CD14-positive monocyte (primary cell): ENCODE data around the gene KRTAP10-2. TPM values are rescaled to one million over a fixed set of nuclear protein-coding genes. Genes with fewer than 3 reads are reported as not detected.

Experiments used
- DNase-seq, 3 donors: peaks; one replicate each; pipeline ENCODE4 v3.0.0-alpha.2; 2011 to 2022
- H2AFZ ChIP-seq: 2 replicates; pipeline ENCODE4 v1.6.0; 2012; ENCODE audit warnings: mild to moderate bottlenecking, low read depth, low read length, inconsistent platforms; ENCODE audit not compliant: insufficient read depth, poor library complexity, severe bottlenecking
- H3K27ac ChIP-seq, 2 donors: 1 replicate in 1 of 2; 2 replicates in 1 of 2; pipeline ENCODE4 v1.5.1; 2012 to 2013; ENCODE audit warnings: low read length in 2 of 2, control low read depth in 1 of 2, inconsistent platforms in 1 of 2, low read depth in 1 of 2, mild to moderate bottlenecking in 1 of 2
- H3K27me3 ChIP-seq, 2 donors: one replicate each; pipeline versions ENCODE4 v1.6.0 to v1.6.1; 2011 to 2013; ENCODE audit warnings: low read length in 2 of 2; ENCODE audit not compliant: control insufficient read depth in 2 of 2, insufficient read depth in 2 of 2
- H3K36me3 ChIP-seq, 2 donors: replicated peaks in 1 of 2; 1 replicate in 1 of 2; 2 replicates in 1 of 2; pipeline versions ENCODE4 v1.5.1 to v1.6.1; 2012 to 2013; ENCODE audit warnings: low read length in 2 of 2, control low read depth in 1 of 2, inconsistent platforms in 1 of 2, mild to moderate bottlenecking in 1 of 2; ENCODE audit not compliant: insufficient read depth in 2 of 2, control insufficient read depth in 1 of 2
- H3K4me1 ChIP-seq, 2 donors: 1 replicate in 1 of 2; 2 replicates in 1 of 2; pipeline versions ENCODE4 v1.5.1 to v1.6.1; 2012 to 2013; ENCODE audit warnings: low read length in 2 of 2, control low read depth in 1 of 2, inconsistent platforms in 1 of 2, mild to moderate bottlenecking in 1 of 2, moderate library complexity in 1 of 2; ENCODE audit not compliant: insufficient read depth in 2 of 2, control insufficient read depth in 1 of 2
- H3K4me2 ChIP-seq: replicated peaks from 2 replicates; pipeline ENCODE3; 2012; ENCODE audit warnings: low read length, moderate library complexity, mild to moderate bottlenecking; ENCODE audit not compliant: poor library complexity, severe bottlenecking; ENCODE audit errors: extremely low read depth
- H3K4me3 ChIP-seq, 3 experiments: fragments of 200-600 bp in 1 of 3; sonication (generic) in 1 of 3; replicated peaks in 1 of 3; 1 replicate in 2 of 3; 2 replicates in 1 of 3; pipeline ENCODE4 v1.5.1; 2011 to 2013; ENCODE audit warnings: low read length in 3 of 3, mild to moderate bottlenecking in 3 of 3, control low read depth in 2 of 3, low read depth in 2 of 3, inconsistent platforms in 1 of 3, moderate library complexity in 1 of 3
- H3K79me2 ChIP-seq: 2 replicates; pipeline ENCODE4 v1.6.0; 2012; ENCODE audit warnings: mild to moderate bottlenecking, control low read depth, inconsistent platforms, low read length, moderate library complexity; ENCODE audit not compliant: insufficient read depth
- H3K9ac ChIP-seq: 2 replicates; pipeline ENCODE4 v1.6.0; 2017; ENCODE audit warnings: low read length, mild to moderate bottlenecking; ENCODE audit not compliant: insufficient read depth, poor library complexity, severe bottlenecking
- H3K9me3 ChIP-seq, 2 donors: replicated peaks in 1 of 2; 1 replicate in 1 of 2; 2 replicates in 1 of 2; pipeline versions ENCODE4 v1.5.1 to v1.6.1; 2012 to 2013; ENCODE audit warnings: low read length in 2 of 2, control low read depth in 1 of 2; ENCODE audit not compliant: control insufficient read depth in 1 of 2, insufficient read depth in 1 of 2
- H4K20me1 ChIP-seq: 2 replicates; pipeline ENCODE4 v1.6.0; 2012; ENCODE audit warnings: mild to moderate bottlenecking, low read length, control low read depth, moderate library complexity; ENCODE audit not compliant: insufficient read depth
- H3K27ac Mint-ChIP-seq, 7 donors: one replicate each; pipeline ENCODE4 v1.8.0; 2020; ENCODE audit warnings: mild to moderate bottlenecking in 7 of 7, mixed read lengths in 7 of 7, moderate library complexity in 6 of 7, inconsistent platforms in 2 of 7
- H3K27me3 Mint-ChIP-seq, 3 donors: one replicate each; pipeline ENCODE4 v1.8.0; 2021 to 2022; ENCODE audit warnings: low read depth in 3 of 3, mild to moderate bottlenecking in 3 of 3, mixed read lengths in 3 of 3, moderate library complexity in 3 of 3, inconsistent platforms in 1 of 3
- H3K36me3 Mint-ChIP-seq, 2 donors: one replicate each; pipeline ENCODE4 v1.8.0; 2020; ENCODE audit warnings: mixed read lengths in 2 of 2, inconsistent platforms in 1 of 2, mild to moderate bottlenecking in 1 of 2
- H3K4me1 Mint-ChIP-seq: one replicate; pipeline ENCODE4 v1.8.0; 2020; ENCODE audit warnings: mild to moderate bottlenecking, mixed read lengths
- H3K4me3 Mint-ChIP-seq, 2 donors: one replicate each; pipeline ENCODE4 v1.8.0; 2020; ENCODE audit warnings: mild to moderate bottlenecking in 2 of 2, mixed read lengths in 2 of 2, moderate library complexity in 1 of 2
- H3K9me3 Mint-ChIP-seq, 7 donors: one replicate each; pipeline ENCODE4 v1.8.0; 2020 to 2022; ENCODE audit warnings: mixed read lengths in 7 of 7, mild to moderate bottlenecking in 6 of 7, moderate library complexity in 6 of 7, inconsistent platforms in 2 of 7
- CTCF ChIP-seq: fragments of 200-600 bp; IDR thresholded peaks from one replicate; pipeline ENCODE4 v1.8.0; 2022; ENCODE audit warnings: antibody characterized with exemption, mild to moderate bottlenecking
- WGBS: methylation state at CpG from one replicate; pipeline ENCODE4 v1.1.5; 2013; ENCODE audit warnings: missing lambda C conversion rate; ENCODE audit not compliant: insufficient coverage; 5-methylcytosine and 5-hydroxymethylcytosine counted together
- intact Hi-C, 2 donors: fragments of 100-400 bp; cut with micrococcal nuclease; formaldehyde crosslinking; loops; one replicate each; pipeline versions ENCODE4 v1.15.0 to v1.15.1; 2023
- polyA plus RNA-seq, 3 donors: library from polyadenylated mRNA; depleted of rRNA in 1 of 3; unstranded in 2 of 3; stranded (reverse) in 1 of 3; fragments of 300-500 nt in 2 of 3; fragments of >200 nt in 1 of 3; fragmentation: Illumina TruSeq in 2 of 3; gene quantifications; 1 replicate in 2 of 3; 2 replicates in 1 of 3; pipeline ENCODE4 v1.2.3, GENCODE V29; 2012 to 2021

The KRTAP10-2 gene
- polyA plus RNA-seq, 3 donors = not detected

GRCh38 chr21:44540741-44541288 is 10.5 kb downstream of the KRTAP10-2 start:
- 95% methylated on average over 3 of the region's 11 CpGs for WGBS
- Mint-ChIP-seq H3K27ac (no peak overlapping the region), H3K9me3 (peaks cover 0 to 11% (median 3%) of the 10 kb centered on the region in 7 donors), H3K27me3 (peaks cover 4 to 7% (median 5%) of the 10 kb centered on the region in 3 donors), H3K4me3 (no peak overlapping the region), H3K4me1 (peaks cover 2% of the 10 kb centered on the region), H3K36me3 (no peaks in the 10 kb centered on the region)
- Histone ChIP-seq H3K27ac (no peak overlapping the region), H2AFZ (no peak overlapping the region), H3K9me3 (peaks cover 4 to 17% of the 10 kb centered on the region in 2 donors), H3K9ac (no peak overlapping the region), H3K79me2 (no peaks in the 10 kb centered on the region), H3K27me3 (peaks cover 0 to 2% of the 10 kb centered on the region in 2 donors), H3K4me1 (no peaks in the 10 kb centered on the region), H3K4me2 (no peak overlapping the region), H4K20me1 (no peaks in the 10 kb centered on the region), H3K4me3 (no peak overlapping the region), H3K36me3 (no peaks in the 10 kb centered on the region)
- TF ChIP-seq CTCF = no peak
- intact Hi-C loops = no loop called here
- no peak for DNase-seq

- Histone ChIP-seq H3K9ac (no peak within 1 kb of the TSS), H3K27ac (no peak within 1 kb of the TSS), H3K27me3 (peaks cover 0 to 2% of the 10 kb centered on the region in 2 donors), H3K4me3 (no peak within 1 kb of the TSS), H3K4me2 (no peak within 1 kb of the TSS), H3K4me1 (no peaks in the 10 kb centered on the region), H3K9me3 (peaks cover 4 to 17% of the 10 kb centered on the region in 2 donors), H3K36me3 (no peaks in the 10 kb centered on the region), H2AFZ (no peak within 1 kb of the TSS), H4K20me1 (no peaks in the 10 kb centered on the region), H3K79me2 (no peaks in the 10 kb centered on the region)
- peaks cover 0 to 6% (median under 1%) of the 10 kb centered on the region in 7 donors for H3K9me3 Mint-ChIP-seq
- no peak for DNase-seq
- H3K27ac Mint-ChIP-seq = no peak within 1 kb of the TSS
- WGBS = 85% methylated on average over 20 of the region's 21 CpGs
- TF ChIP-seq CTCF = no peak
- intact Hi-C loops = no loop called here
- peaks cover 2% of the 10 kb centered on the region for H3K4me1 Mint-ChIP-seq
- no peaks in the 10 kb centered on the region for H3K36me3 Mint-ChIP-seq
- peaks cover 2 to 7% (median 6%) of the 10 kb centered on the region in 3 donors for H3K27me3 Mint-ChIP-seq
- no peak within 1 kb of the TSS for H3K4me3 Mint-ChIP-seq
These were observed 11.2 kb downstream of the KRTAP10-2 start, which contains the start of gene KRTAP10-1 for GRCh38 chr21:44539991-44540666. Gene KRTAP10-1 (minus strand): TSS chr21:44540195. CDS start chr21:44540150, 45 bp downstream.
